Parathyroid adenoma (tissue), 2 donors: ENCODE data around the gene JUP.

ENCODE experiments used
- H2AFZ ChIP-seq: fragments of 300-600 bp; sonication (generic); one replicate; pipeline ENCODE4 v1.7.0; 2017; ENCODE audit warnings: antibody characterized with exemption, mild to moderate bottlenecking
- H3K27ac ChIP-seq: fragments of 300-600 bp; sonication (generic); one replicate; pipeline ENCODE4 v1.7.0; 2017
- H3K27me3 ChIP-seq: fragments of 300-600 bp; sonication (generic); one replicate; pipeline ENCODE4 v1.7.0; 2017; ENCODE audit warnings: low read length; ENCODE audit not compliant: control insufficient read depth, insufficient read depth
- H3K36me3 ChIP-seq: fragments of 300-600 bp; sonication (generic); one replicate; pipeline ENCODE4 v1.7.0; 2017; ENCODE audit warnings: low read length; ENCODE audit not compliant: control insufficient read depth, insufficient read depth
- H3K4me1 ChIP-seq: fragments of 300-600 bp; sonication (generic); one replicate; pipeline ENCODE4 v1.7.0; 2017; ENCODE audit warnings: control low read depth
- H3K4me2 ChIP-seq: fragments of 300-600 bp; sonication (generic); one replicate; pipeline ENCODE4 v1.7.0; 2017; ENCODE audit warnings: low read length
- H3K4me3 ChIP-seq: fragments of 300-600 bp; sonication (generic); one replicate; pipeline ENCODE4 v1.7.0; 2017; ENCODE audit warnings: low read depth, low read length
- H3K79me2 ChIP-seq: fragments of 300-600 bp; sonication (generic); one replicate; pipeline ENCODE4 v1.7.0; 2017; ENCODE audit warnings: control low read depth
- H3K9ac ChIP-seq: fragments of 300-600 bp; sonication (generic); one replicate; pipeline ENCODE4 v1.7.0; 2017; ENCODE audit warnings: mild to moderate bottlenecking
- H3K9me3 ChIP-seq: fragments of 300-600 bp; sonication (generic); one replicate; pipeline ENCODE4 v1.7.0; 2017; ENCODE audit warnings: low read length; ENCODE audit not compliant: control insufficient read depth
- CTCF ChIP-seq: fragments of 300-600 bp; sonication (generic); IDR thresholded peaks from one replicate; pipeline ENCODE4 v1.7.0; 2017; ENCODE audit warnings: antibody characterized with exemption, mild to moderate bottlenecking
- donor health status: primary hyperparathyroidism.

JUP gene

GRCh38 chr17:41728056-41728455, 58.5 kb downstream of the JUP start:
- Histone ChIP-seq H3K36me3 (no peaks in the 10 kb centered on the region), H3K4me3 (no peak overlapping the region), H3K9me3 (no peaks in the 10 kb centered on the region), H3K4me1 (no peaks in the 10 kb centered on the region), H3K27ac (no peak overlapping the region), H2AFZ (no peak overlapping the region), H3K79me2 (no peaks in the 10 kb centered on the region), H3K27me3 (no peaks in the 10 kb centered on the region), H3K4me2 (no peak overlapping the region), H3K9ac (no peak overlapping the region)
- TF ChIP-seq CTCF: no peak

DNA sequence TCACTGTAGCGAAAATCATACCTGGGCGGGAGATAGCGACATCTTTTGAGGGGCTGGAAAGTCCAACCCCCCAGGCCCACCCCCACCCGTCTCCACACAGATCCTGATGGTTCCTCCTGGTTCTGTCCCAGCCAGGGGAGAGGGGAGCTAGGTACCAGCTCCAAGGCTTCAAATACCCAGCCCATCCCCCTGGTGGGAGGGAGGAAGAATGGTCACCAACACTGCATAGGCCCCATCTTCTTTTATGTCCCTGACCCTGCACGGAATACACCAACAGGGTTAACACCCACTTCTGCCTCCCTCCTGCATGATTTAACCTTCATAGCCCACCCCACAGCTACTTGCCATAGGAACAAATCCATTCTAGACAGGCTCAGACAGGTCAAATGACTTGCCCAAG, 61.4 kb downstream of the JUP start:
- Histone ChIP-seq H3K27me3 (no peaks in the 10 kb centered on the region), H3K4me3 (no peak overlapping the region), H2AFZ (no peak overlapping the region), H3K4me1 (no peaks in the 10 kb centered on the region), H3K9me3 (no peaks in the 10 kb centered on the region), H3K79me2 (no peaks in the 10 kb centered on the region), H3K36me3 (no peaks in the 10 kb centered on the region), H3K4me2 (no peak overlapping the region), H3K27ac (no peak overlapping the region), H3K9ac (no peak overlapping the region)
- no peak for TF ChIP-seq CTCF

GRCh38 chr17:41724476-41725050, 61.9 kb downstream of the JUP start:
- Histone ChIP-seq H3K9ac (no peak overlapping the region), H3K36me3 (no peaks in the 10 kb centered on the region), H3K9me3 (no peaks in the 10 kb centered on the region), H3K4me3 (no peak overlapping the region), H3K4me2 (no peak overlapping the region), H3K4me1 (no peaks in the 10 kb centered on the region), H3K27ac (no peak overlapping the region), H3K27me3 (no peaks in the 10 kb centered on the region), H2AFZ (no peak overlapping the region), H3K79me2 (no peaks in the 10 kb centered on the region)
- no peak for TF ChIP-seq CTCF

- no peaks in the 10 kb centered on the region for H3K4me1 ChIP-seq
- H3K36me3 ChIP-seq: no peaks in the 10 kb centered on the region
Observed at GRCh38 chr17:41723801-41724475, 62.6 kb downstream of the JUP start.

More at GRCh38 chr17:41723801-41724475, 62.6 kb downstream of the JUP start:
- Histone ChIP-seq H3K9me3 (no peaks in the 10 kb centered on the region), H3K4me3 (no peak overlapping the region), H3K9ac (no peak overlapping the region), H3K79me2 (no peaks in the 10 kb centered on the region), H3K27me3 (no peaks in the 10 kb centered on the region), H2AFZ (no peak overlapping the region), H3K27ac (no peak overlapping the region), H3K4me2 (no peak overlapping the region)
- no peak for TF ChIP-seq CTCF
